ENCODE measurements around the gene TCP11L2.

Gene TCP11L2

DNA sequence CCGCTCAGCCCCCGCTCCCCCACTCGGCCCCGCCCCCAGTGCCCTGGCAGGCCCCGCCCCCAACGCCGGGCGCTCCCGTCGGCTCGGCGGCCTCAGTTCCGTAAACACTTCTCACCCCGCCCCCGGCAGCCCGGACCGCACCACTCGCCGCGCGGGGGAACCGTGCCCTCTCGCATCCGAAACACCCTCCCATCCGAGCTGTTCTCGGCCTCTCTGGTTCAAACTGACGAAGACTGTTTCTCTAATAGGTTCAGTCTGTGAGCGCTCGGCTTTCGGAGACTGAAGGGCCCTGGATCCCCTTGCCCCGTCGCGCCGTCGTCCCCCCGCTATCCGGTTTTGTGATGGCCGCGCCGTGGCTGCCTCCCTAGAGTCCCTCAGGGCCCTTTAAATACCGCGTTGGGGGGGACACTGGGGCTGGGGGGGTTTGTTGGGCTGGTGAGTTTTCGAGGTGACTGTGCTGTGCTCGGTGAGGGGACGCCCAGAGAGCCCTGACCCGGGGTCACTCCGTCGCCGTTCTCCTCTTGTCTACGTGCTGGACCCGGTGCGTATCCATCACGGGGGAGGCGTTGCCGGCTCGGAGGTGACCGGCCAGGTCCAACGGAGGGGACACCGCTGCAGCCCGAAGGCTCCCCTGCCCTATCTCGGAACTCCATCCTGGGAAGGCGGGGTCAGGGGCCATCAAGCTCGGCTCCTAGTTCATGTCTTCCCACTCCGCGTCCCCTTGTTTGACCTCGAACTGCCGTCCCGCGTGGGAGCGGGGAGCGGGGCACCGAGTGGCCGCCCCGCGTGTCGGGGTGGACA, at the start of gene TCP11L2:
Gene TCP11L2 (plus strand): TSS at position 333 of the 801 bp plus-strand sequence. CDS start 8,343 bp downstream, outside the sequence.
- Mint-ChIP-seq H3K4me1 (peaks cover 62% of the 10 kb centered on the region), H3K27ac (peak within 1 kb of the TSS; percentile 99), H3K27me3 (no peaks in the 10 kb centered on the region), H3K9me3 (no peaks in the 10 kb centered on the region), H3K36me3 (peaks cover 9% of the 10 kb centered on the region), H3K4me3 (peak within 1 kb of the TSS; percentile 89)
- peak; percentile 92 for DNase-seq
- CTCF ChIA-PET, result interaction anchor here (0.7 to 3.7 kb wide), 4 partner anchors 18 to 76 kb away, joined by 3 to 20 read pairs (median 8); no protein-coding TSS in a partner anchor

DNA sequence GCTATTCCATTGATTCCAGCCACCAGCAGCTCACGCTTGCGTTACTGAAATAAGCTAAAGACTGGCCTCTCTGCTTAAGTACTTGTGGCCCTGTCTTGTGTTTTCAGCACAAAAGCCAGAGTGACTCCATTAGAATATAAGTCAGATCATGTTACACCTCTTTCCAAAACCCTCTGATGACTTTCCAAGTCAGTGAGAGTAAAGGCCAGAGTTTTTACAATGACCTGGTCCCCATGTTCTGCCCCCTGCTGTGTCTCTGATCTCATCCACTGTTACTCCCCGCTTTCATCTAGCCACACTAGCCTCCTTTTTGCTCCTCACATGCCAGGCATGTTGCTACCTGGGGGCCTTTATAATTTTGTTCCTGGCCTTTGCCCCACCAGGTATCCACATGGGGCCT, 47.8 kb upstream of the TCP11L2 start:
- peaks cover 9% of the 10 kb centered on the region for H3K27me3 Mint-ChIP-seq
- H3K27ac Mint-ChIP-seq, result no peak overlapping the region
- no peak for DNase-seq
- no peaks in the 10 kb centered on the region for H3K9me3 Mint-ChIP-seq
- no peak overlapping the region for H3K4me3 Mint-ChIP-seq
- CTCF ChIA-PET, result no interaction called here
- no peaks in the 10 kb centered on the region for H3K4me1 Mint-ChIP-seq
- H3K36me3 Mint-ChIP-seq, result no peaks in the 10 kb centered on the region

DNA sequence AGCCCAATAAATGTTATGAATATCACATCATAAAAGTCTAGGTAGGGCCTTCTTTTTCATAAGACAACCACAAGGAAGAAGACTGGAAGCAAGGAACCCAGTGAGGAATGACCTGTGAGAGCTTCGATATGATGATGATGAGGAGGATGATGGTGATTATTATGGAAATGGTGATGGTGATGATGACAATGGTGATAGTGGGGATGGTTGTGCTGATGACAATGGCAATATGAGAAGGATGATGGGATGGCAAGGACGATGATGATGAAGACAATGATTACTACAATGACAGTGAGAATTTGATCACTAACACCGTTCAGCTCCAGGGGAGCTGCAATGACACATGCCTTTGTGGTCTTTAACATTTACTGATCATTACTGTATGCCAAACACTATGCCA, 47.0 kb upstream of the TCP11L2 start:
- Mint-ChIP-seq H3K4me1 (no peaks in the 10 kb centered on the region), H3K36me3 (no peaks in the 10 kb centered on the region), H3K27ac (no peak overlapping the region), H3K27me3 (peaks cover 4% of the 10 kb centered on the region), H3K9me3 (no peaks in the 10 kb centered on the region), H3K4me3 (no peak overlapping the region)
- no peak for DNase-seq
- CTCF ChIA-PET, result no interaction called here

DNA sequence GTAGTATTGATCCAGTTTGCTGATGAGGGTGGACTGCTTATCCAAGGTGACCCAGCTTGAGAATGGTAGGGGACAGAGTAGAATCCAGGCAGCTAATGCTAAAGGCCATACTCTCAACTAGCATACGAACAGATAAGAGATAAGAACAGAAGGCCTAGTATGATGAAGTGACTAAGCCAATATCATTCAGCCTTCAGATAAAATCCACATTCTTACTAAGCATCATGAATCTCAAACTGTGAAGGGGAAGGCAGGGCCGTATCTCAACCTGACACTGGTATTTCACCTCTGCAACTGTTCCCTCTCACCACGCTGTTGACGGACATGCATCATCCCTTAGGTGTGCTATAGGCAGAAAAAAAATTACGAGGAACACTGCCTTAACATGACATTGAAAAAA, 46.6 kb upstream of the TCP11L2 start:
- no peaks in the 10 kb centered on the region for H3K27me3 Mint-ChIP-seq
- no peak for DNase-seq
- no peaks in the 10 kb centered on the region for H3K36me3 Mint-ChIP-seq
- no peak overlapping the region for H3K4me3 Mint-ChIP-seq
- no peaks in the 10 kb centered on the region for H3K4me1 Mint-ChIP-seq
- no peaks in the 10 kb centered on the region for H3K9me3 Mint-ChIP-seq
- H3K27ac Mint-ChIP-seq, result no peak overlapping the region
- CTCF ChIA-PET, result no interaction called here

DNA sequence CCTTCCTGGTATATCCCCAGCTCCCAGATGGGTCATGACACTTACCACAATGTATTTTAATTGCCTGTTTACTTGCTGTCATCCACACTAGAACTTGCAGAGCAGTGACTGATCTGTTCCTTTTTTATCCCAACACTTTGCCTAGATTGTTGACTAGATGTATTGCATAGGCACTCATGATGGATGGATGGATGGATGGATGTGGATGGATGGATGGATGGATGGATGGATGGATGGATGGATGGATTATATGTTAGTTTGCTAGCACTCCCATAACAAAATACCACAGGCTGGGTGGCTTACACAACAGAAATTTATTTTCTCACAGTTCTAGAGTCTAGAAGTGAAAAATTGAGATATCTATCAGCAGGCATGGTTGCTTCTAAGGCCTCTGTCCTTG, 46.0 kb upstream of the TCP11L2 start:
- no peak overlapping the region for H3K27ac Mint-ChIP-seq
- no peaks in the 10 kb centered on the region for H3K36me3 Mint-ChIP-seq
- H3K4me3 Mint-ChIP-seq, result no peak overlapping the region
- H3K9me3 Mint-ChIP-seq, result no peaks in the 10 kb centered on the region
- H3K4me1 Mint-ChIP-seq, result no peaks in the 10 kb centered on the region
- DNase-seq, result no peak
- CTCF ChIA-PET, result no interaction called here
- no peaks in the 10 kb centered on the region for H3K27me3 Mint-ChIP-seq

DNA sequence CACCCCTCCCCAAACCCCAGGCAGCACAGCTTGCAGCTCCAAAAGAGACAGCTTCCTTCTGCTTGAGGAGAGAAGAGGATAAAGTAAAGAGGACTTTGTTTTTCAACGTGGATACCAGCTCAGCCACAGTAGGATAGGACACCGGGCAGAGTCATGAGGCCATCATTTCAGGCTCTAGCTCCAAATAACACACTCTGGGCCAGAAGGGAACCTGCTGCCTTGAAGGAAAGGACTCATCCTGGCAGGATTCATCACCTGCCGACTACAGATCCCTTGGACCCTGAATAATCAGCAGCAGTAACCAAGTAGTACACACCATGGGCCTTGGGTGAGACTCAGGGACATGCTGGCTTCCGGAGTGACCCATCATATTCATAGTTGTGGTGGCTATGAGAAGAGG, 44.3 kb upstream of the TCP11L2 start:
- Mint-ChIP-seq H3K27me3 (no peaks in the 10 kb centered on the region), H3K4me1 (no peaks in the 10 kb centered on the region), H3K36me3 (no peaks in the 10 kb centered on the region), H3K9me3 (no peaks in the 10 kb centered on the region), H3K27ac (no peak overlapping the region), H3K4me3 (no peak overlapping the region)
- CTCF ChIA-PET, result interaction anchor here (1.7 to 2.1 kb wide), 2 partner anchors 24 to 30 kb away, joined by 6 to 7 read pairs; no protein-coding TSS in a partner anchor
- no peak for DNase-seq

DNA sequence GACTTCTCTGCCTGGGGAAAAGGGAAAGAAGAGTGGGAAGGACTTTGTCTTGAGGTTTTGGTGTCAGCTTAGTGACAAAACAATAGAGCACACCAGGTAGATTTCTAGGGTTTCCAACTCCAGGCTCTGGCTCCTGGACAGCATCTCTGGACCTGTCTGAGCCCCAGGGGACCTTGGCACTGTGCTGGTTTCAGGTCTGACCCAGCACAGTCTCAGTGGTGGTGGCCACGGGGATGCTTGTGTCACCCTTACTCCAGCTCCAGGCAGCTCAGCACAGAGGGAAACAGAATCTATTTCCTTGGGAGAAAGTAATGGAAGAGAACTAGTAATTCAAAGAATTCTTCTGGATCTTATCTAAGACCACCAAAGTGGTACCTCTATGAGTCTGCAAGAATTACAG, 43.6 kb upstream of the TCP11L2 start:
- CTCF ChIA-PET, result interaction anchor here (1.7 to 2.1 kb wide), 2 partner anchors 24 to 31 kb away, joined by 6 to 7 read pairs; no protein-coding TSS in a partner anchor
- Mint-ChIP-seq H3K27me3 (no peaks in the 10 kb centered on the region), H3K4me3 (no peak overlapping the region), H3K27ac (no peak overlapping the region), H3K4me1 (no peaks in the 10 kb centered on the region), H3K9me3 (no peaks in the 10 kb centered on the region), H3K36me3 (no peaks in the 10 kb centered on the region)
- DNase-seq, result no peak

DNA sequence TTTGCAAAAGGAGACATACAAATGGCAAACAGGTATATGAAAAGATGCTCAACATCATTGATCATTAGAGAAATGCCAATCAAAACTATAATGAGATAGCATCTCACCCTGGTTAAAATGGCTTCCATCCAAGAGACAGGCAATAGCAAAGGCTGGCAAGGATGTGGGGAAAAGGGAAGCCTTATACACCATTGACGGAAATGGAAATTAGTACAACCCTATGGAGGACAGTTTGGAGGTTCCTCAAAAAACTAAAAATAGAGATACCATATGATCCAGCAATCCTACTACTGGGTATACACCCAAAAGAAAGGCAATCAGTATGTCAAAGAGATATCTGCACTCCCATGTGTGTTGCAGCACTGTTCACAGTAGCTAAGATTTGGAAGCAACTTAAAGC, 37.4 kb upstream of the TCP11L2 start:
- DNase-seq, result no peak
- CTCF ChIA-PET, result interaction anchor here (0.8 to 1.6 kb wide), 2 partner anchors 15 to 41 kb away, joined by 3 to 4 read pairs; no protein-coding TSS in a partner anchor
- Mint-ChIP-seq H3K27ac (no peak overlapping the region), H3K4me3 (no peak overlapping the region), H3K9me3 (no peaks in the 10 kb centered on the region), H3K27me3 (peaks cover 9% of the 10 kb centered on the region), H3K4me1 (peaks cover 12% of the 10 kb centered on the region), H3K36me3 (no peaks in the 10 kb centered on the region)

DNA sequence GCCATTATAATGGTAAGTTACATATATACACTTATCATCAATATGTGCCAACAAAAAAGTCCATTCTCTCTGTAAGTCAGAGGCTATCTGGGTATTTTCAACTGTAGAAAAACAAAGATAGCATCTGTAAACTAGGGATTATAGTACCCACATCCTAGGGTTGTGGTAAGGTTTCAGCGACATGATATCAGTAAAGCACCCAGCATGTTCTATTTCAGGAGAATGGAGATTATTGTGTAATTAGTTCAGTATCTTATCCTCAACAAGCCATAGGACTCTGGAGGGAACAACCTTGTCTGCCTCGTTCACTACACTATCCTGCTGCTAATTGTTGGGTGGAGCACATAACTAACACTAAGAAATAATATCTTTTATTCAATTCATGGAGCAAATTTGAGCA, 35.0 kb upstream of the TCP11L2 start:
- no peak for DNase-seq
- no peak overlapping the region for H3K4me3 Mint-ChIP-seq
- H3K36me3 Mint-ChIP-seq, result no peaks in the 10 kb centered on the region
- H3K9me3 Mint-ChIP-seq, result no peaks in the 10 kb centered on the region
- CTCF ChIA-PET, result no interaction called here
- H3K27me3 Mint-ChIP-seq, result peaks cover 19% of the 10 kb centered on the region
- no peak overlapping the region for H3K27ac Mint-ChIP-seq
- peaks cover 12% of the 10 kb centered on the region for H3K4me1 Mint-ChIP-seq

DNA sequence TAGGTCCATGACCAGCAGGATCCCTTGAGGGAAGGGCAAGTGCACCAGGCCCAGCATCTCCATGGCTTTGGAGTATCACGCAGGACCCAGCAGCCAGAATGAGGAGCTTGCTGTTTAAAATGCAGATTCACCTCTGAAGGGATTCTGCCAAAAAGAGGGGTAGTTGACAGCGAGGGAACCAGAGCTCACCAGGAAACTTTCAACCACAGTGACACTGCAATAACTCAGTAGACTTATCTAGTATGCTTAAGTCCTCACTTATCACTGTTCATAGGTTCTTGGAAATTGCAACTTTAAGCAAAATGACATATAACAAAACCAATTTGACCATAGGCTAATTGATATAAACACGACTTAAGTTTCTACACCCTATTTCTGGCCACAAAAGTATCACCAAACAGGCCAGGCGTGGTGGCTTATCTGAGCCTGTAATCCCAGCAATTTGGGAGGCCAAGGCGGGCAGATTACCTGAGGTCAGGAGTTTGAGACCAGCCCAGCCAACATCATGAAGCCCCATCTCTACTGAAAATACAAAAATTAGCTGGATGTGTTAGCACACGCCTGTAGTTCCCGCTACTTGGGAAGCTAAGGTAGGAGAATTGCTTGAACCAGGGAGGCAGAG, 33.3 kb upstream of the TCP11L2 start:
- CTCF ChIA-PET, result interaction anchor here (0.8 to 1.6 kb wide), 3 partner anchors 10 to 42 kb away, joined by 3 to 7 read pairs (median 3); no protein-coding TSS in a partner anchor
- Mint-ChIP-seq H3K4me1 (peaks cover 12% of the 10 kb centered on the region), H3K27ac (no peak overlapping the region), H3K36me3 (no peaks in the 10 kb centered on the region), H3K27me3 (peaks cover 19% of the 10 kb centered on the region), H3K4me3 (no peak overlapping the region), H3K9me3 (no peaks in the 10 kb centered on the region)
- DNase-seq, result no peak

DNA sequence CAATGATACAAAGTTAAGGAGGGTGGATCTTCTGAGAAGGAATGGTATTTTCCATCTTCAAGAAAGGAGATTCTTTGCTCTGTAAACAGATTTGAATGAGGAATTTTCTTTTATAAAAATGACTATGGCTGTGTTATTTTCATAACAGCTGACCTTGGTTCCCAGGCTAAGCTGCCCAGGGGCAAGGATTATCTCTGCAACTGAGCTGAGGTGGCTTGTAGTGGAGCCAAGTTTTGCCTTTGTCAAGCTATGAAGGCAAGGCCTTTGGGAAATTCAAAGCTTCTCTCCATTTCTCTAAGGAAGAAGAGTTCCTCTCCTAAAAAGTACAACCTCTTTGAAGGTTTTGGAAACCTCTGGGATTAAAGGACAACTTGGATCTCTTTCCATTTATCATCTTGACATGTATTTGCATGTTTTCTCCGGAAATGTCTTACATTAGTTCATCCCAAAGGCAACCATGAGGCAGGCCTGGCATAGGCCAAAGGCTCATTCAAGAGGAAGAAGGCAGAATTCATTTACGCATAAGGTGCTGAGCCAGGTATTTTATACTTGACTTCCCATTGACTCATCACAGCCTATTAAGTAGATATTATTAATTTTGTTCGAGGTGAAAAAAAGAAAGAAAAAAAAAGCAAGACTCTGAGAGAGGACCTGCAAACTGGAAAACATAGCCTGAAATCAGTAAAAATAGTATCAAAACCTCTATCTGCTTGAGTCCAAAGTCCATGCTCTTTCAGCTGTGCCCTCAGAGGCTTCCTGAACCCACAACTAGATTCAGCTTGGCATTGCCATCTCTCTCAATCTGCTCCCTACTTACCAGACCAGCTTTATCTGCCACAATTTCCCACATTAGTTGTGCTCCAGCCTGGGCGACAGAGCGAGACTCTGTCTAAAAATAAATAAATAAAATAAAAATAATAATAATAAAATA, 30.7 kb upstream of the TCP11L2 start:
- Mint-ChIP-seq H3K27ac (no peak overlapping the region), H3K27me3 (peaks cover 14% of the 10 kb centered on the region), H3K4me3 (no peak overlapping the region), H3K4me1 (peaks cover 12% of the 10 kb centered on the region), H3K36me3 (no peaks in the 10 kb centered on the region), H3K9me3 (no peaks in the 10 kb centered on the region)
- CTCF ChIA-PET, result interaction anchor here (1.4 kb wide), 1 partner anchor 11 kb away, joined by 3 read pairs; no protein-coding TSS in a partner anchor
- DNase-seq, result no peak

DNA sequence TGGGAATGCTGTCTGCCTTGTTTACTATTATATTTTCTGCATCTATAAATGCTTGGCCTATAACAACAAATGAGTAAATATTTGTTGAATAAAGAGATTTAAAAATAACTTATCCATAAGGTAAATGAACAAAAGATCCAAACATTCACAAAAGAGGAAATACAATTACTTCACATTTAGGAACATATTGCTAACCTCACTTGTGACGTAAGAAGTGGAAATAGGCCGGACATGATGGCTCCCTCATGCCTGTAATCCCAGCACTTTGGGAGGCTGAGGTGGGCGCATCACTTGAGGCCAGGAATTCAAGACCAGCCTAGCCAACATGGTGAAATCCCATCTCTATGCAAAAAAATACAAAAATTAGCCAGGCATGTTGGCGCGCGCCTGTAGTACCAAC, 29.0 kb upstream of the TCP11L2 start:
- DNase-seq, result no peak
- Mint-ChIP-seq H3K4me3 (no peak overlapping the region), H3K27ac (no peak overlapping the region), H3K36me3 (no peaks in the 10 kb centered on the region), H3K27me3 (peaks cover 14% of the 10 kb centered on the region), H3K4me1 (peaks cover 2% of the 10 kb centered on the region), H3K9me3 (no peaks in the 10 kb centered on the region)
- CTCF ChIA-PET, result interaction anchor here (1.4 kb wide), 1 partner anchor 9 kb away, joined by 3 read pairs; no protein-coding TSS in a partner anchor

DNA sequence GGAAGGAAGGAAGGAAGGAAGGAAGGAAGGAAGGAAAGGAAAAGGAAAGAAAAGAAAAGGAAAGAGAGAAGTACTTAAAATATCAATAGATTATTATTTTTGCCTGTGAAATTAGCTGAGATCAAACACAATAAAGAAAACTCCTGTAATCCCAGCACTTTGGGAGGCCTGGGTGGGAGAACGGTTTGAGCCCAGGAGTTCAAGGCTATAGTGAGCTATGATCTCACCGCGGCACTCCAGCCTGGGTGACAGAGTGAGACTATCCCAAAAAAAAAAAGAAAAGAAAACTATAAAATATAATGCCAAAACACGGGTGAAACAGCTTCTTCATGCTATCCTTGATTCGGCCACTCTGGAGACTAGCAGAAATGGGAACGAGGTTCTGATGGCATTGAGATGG, 28.5 kb upstream of the TCP11L2 start:
- CTCF ChIA-PET, result interaction anchor here (1.3 kb wide), 1 partner anchor 10 kb away, joined by 4 read pairs; no protein-coding TSS in a partner anchor

More for the DNA sequence above, 28.5 kb upstream of the TCP11L2 start:
- Mint-ChIP-seq H3K4me3 (no peak overlapping the region), H3K9me3 (no peaks in the 10 kb centered on the region), H3K27ac (no peak overlapping the region), H3K4me1 (peaks cover under 1% of the 10 kb centered on the region), H3K36me3 (no peaks in the 10 kb centered on the region), H3K27me3 (peaks cover 17% of the 10 kb centered on the region)
- DNase-seq, result no peak

Measured in activated naive CD4-positive, alpha-beta T cell treated with anti-CD3 and anti-CD28 coated beads, Interleukin-2, amount 10 ng/mL, durations not matched to agents 7 days and 5 days (primary cell).